Measurements from ENCODE around the gene KRTAP1-4.

- TF ChIP-seq CTCF (IDR thresholded peaks at IDR 0.05), result no peak
- no peak for TF ChIP-seq EP300 (IDR thresholded peaks at IDR 0.05)
Observed at GRCh38 chr17:41058741-41059140, 28.7 kb upstream of the KRTAP1-4 start.

Measured in sigmoid colon (tissue), 4 donors.